GM10266 (cell line): ENCODE measurements around the gene ANKRD17.

Source experiments
- DNase-seq: peaks from one replicate; pipeline ENCODE4 v3.0.0; 2012; ENCODE audit errors: extremely low spot score
- TF ChIP-seq, protein P1 (sequence below): IDR thresholded peaks from 2 replicates; pipeline ENCODE4 v1.5.1; 2012; ENCODE audit warnings: mild to moderate bottlenecking, low read depth; ENCODE audit not compliant: control insufficient read depth, insufficient read depth; ENCODE audit errors: missing control alignments

ANKRD17 gene

DNA sequence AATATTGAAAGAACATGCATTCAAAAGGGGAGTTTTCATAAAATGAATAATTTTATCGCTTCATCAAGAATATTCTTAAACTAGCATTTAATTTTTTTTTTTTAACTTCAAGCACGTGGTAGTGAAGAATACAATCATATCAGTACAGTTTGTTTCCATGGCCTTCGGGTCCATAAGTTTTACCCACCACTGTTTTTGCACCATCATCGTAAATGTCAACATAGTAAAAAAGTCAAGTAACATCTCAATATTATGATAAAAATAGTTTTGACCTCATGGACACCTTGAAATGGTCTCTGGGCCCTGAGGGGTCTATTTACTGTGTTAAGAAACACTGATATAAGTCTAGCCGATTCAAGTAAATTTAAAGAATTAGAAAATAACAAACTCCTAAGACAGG lies 80.2 kb downstream of the ANKRD17 start:
- TF ChIP-seq, protein P1, sequence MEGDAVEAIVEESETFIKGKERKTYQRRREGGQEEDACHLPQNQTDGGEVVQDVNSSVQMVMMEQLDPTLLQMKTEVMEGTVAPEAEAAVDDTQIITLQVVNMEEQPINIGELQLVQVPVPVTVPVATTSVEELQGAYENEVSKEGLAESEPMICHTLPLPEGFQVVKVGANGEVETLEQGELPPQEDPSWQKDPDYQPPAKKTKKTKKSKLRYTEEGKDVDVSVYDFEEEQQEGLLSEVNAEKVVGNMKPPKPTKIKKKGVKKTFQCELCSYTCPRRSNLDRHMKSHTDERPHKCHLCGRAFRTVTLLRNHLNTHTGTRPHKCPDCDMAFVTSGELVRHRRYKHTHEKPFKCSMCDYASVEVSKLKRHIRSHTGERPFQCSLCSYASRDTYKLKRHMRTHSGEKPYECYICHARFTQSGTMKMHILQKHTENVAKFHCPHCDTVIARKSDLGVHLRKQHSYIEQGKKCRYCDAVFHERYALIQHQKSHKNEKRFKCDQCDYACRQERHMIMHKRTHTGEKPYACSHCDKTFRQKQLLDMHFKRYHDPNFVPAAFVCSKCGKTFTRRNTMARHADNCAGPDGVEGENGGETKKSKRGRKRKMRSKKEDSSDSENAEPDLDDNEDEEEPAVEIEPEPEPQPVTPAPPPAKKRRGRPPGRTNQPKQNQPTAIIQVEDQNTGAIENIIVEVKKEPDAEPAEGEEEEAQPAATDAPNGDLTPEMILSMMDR, result no peak
- DNase-seq, result no peak

DNA sequence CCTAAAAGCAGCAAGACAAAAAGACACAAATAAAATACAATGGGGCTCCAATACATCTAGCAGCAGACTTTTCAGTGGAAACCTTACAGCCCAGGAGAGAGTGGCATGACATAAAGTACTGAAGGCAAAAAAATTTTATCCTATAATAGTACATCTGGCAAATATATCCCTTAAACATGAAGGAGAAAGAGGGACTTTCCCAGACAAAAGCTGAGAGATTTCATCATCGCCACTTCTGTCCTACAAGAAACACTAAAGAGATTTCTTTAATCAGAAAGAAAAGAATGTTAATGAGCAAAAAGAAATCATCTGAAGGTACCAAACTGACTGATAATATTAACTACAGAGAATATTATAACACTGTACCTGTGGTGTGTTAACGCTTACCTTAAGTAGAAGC lies 86.4 kb downstream of the ANKRD17 start:
- TF ChIP-seq, protein P1, result no peak
- no peak for DNase-seq

DNA sequence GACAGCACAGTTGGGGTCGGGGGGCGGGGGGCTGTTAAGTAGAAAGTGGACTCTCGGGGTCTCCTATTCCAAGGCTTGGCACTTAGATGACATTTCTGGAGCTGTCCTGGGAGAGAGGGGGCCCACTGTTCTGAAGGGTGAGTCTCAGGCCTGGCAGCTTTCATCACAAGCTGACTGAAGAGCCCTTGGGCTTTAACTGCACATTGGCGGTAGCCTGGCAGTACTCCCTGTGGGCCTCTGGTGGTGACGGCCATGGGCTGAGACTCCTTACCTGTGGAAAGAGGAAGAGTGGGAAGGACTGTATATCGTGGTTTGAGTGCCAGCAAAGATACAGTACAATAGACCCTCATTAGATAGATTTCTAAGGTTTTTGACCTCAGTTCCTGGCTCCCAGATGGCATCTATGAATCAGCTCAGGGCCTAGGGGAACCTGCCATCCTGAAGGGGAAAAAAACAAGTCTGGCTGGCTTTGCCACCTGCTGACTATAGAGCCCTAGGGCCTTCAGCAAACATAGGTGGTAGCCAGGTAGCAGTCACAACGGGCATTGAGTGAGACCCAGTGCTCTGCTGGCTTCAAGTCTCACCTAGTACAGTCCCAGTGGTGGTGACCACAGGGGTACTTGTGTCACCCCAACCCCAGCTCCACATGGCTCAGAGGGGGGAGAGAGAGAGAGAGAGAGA lies 87.9 kb downstream of the ANKRD17 start:
- TF ChIP-seq, protein P1, result no peak
- no peak for DNase-seq

DNA sequence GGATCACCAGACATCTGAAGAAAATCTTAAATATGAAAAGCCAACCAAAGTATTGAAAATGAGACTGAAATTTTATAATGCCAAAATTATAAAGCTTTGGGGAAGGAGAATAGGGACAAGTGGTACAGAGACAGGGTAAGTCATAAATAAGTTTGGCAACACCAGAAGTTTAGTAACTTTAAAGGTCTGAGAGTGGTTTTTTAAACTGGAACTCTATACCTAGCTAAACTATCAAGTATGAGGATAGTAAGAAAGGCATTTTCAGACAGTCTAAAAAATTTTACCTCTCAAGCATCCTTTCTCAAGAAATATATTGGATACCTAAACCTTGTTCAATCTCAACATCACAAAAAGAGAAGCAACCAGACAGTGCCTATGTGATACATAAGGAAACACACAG lies 92.4 kb downstream of the ANKRD17 start:
- TF ChIP-seq, protein P1, result no peak
- DNase-seq, result no peak

DNA sequence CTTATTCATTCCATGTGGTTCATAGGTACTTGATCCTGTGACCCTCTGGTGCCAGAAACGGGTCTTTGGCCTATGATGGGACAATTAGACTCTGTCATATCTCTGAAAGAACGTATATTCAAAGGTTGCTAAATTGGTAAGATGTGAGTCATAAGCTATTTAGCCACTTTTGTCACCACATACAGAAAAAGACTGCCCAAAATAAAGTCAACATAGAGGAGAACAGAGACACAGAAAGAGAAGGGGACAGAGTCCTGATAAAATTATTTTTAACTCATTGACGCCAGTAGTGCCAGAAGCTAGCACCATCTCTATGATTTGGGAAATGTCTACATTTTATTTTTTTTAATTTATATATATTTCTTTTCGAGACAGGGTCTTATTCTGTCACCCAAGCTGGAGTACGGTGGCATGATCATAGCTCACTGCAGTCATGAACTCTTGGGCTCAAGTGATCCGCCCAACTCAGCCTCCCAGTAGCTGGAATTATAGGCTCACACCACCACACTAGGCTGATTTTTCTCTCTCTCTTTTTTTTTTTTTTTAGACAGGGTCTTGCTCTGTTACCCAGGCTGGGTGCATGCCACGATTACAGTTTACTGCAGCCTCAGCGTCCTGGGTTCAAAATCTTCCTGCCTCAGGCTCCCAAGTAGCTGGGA lies 96.9 kb downstream of the ANKRD17 start:
- DNase-seq, result no peak

DNA sequence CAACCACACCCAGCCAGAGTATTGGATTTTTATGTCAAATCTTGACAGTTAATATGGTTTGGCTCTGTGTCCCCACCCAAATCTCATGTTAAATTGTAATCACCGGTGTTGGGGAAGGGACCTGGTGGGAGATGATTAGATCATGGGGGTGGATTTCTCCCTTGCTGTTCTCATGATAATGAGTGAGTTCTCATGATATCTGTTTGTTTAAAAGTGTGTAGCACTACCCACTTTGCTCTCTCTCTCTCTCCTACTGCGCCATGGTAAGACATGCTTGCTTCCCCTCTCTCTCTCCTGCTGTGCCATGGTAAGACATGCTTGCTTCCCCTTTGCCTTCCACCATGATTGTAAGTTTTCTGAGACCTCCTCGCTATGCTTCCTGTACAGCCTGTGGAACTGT lies 102.2 kb downstream of the ANKRD17 start:
- TF ChIP-seq, protein P1, result no peak
- no peak for DNase-seq

More for the DNA sequence above, 96.9 kb downstream of the ANKRD17 start:
- TF ChIP-seq, protein P1, result no peak

DNA sequence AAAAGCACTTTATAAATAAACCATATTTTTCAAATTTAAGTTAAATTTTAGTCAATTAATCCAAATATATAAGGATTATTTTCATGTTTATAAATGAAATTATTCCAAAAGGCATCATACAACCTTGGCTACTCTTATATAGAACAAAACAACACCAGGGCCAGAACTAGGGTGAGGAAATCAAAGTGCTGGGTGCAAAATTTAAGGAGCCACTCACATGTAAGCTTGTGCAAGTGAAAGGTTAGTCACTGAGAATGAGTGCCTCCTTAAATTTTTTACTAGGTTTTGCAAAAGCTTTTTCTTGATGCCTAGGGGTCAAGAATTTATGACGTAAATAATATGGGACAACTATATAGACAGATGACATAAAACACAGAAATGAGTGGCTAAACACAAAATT lies 105.7 kb downstream of the ANKRD17 start:
- TF ChIP-seq, protein P1, result no peak
- no peak for DNase-seq
